Activated CD8-positive, alpha-beta memory T cell treated with anti-CD3 and anti-CD28 coated beads for 4 hours (primary cell): Measurements from ENCODE around the gene FAM47A.

ENCODE experiments used
- DNase-seq, 2 donors: peaks; one replicate each; pipeline ENCODE4 v3.0.0-alpha.2; 2020; ENCODE audit warnings: low read depth in 2 of 2

Gene FAM47A

DNA sequence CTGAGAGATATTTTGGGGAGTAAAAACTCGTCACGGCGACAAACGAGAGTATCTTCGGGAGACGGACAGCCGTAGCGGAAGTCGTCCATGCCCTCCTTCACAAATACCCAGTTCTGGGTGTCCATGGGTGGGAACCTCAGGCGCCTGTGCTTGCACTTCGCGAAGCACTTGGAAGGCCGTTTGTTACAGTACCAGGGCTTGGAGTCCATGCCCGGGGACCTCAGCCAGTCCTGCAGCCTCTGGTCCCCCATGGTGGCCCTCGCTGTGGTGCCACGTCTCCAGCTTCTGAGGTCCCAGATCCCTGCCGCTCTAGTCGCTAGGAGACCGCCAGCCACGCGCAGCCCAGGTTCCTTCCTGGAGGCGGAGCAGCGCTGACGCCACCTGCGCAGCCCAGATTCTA is at the start of gene FAM47A:
Gene FAM47A, minus strand, starts transcription at position 287 of the 400 bp plus-strand sequence. Its CDS starts 36 bp downstream, at position 251.
- DNase-seq = no peak

DNA sequence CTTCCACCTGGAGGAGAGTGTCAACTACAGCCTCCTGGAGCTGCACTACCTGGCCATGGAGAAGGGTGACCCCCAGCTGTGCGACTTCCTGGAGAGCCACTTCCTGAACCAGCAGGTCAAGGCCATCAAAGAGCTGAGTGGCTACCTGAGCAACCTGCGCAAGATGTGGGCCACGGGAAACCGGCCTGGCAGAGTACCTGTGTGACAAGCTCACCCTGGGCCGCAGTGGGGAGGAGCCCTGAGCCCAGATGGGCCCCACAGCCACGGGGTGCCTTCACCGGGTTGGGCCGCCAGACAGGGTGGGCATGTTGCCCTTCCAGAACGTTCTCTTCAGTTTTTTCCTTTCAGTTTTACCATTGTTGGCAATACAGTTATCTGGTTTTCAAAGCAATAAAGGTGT is 15.2 kb upstream of the FAM47A start:
- no peak for DNase-seq

DNA sequence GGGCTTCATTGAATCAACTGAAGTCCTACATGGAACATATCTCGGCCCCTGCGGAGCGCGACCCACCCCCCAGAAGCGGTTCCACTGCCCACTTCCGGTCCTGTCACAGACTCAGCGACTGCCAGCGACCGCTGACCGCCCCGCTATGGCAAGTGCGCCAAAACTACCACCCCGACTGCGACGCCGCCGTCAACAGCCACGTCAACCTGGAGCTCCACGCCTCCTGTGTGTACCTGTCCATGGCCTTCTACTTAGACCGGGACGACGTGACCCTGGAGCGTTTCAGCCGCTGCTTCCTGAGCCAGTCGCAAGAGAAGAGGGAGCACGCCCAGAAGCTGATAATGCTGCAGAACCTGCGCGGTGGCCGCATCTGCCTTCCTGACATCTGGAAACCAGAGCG is 14.8 kb upstream of the FAM47A start:
- DNase-seq = no peak

DNA sequence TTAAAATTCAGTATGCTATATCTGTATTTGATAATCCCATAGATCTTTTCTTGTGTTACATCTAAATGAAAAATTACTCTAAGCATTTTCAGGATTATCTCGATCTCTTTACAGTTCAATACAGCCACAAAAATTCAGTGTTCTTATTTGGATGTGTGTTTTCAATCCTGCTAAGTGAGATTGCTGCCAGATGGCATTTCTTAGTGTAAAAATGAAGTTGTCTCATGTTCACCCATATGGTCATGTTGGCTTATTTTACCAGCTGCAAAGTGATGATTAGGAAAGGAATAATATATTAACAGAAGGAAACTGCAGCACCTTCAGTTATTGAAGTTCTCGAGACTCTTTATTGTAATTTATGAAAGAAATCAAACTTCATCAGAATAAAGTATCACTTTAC is 12.1 kb upstream of the FAM47A start:
- DNase-seq = no peak

GRCh38 chrX:34140816-34141215 is 8.7 kb upstream of the FAM47A start:
- DNase-seq = no peak

DNA sequence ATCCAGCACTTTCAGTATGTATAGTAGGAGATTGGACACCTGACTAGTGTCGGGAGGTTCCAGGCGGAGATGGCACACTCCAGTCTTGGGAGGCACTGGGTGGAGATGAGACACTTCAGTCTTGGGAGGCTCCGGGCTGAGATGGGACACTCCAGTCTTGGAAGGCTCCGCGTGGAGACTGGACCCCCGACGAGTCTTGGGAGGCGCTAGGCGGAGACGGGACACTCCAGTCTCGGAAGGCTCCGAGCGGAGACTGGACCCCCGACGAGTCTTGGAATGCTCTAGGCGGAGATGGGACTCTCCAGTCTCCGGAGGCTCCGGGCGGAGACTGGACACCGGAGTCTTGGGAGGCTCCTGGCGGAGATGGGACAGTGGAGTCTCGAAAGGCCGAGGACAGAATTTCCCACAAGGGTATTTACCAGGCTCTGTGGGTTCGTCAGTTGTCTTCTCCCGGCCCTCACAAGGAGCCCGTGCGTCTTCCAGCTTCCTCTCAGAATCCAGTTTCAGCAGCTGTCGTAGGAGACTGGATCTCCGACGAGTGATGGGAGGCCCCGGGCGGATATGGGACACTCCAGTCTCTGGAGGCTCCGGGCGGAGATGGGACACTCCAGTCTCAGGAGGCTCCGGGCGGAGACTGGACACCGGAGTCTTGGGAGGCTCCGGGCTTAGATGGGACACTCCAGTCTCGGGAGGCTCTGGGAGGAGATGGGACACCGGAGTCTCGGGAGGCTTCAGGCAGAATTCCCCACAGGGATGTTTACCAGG is 952 bp downstream of the FAM47A start:
- no peak for DNase-seq

GRCh38 chrX:34130501-34130900 is 1.6 kb downstream of the FAM47A start:
- no peak for DNase-seq

GRCh38 chrX:34126011-34126410 is 6.1 kb downstream of the FAM47A start:
- no peak for DNase-seq

DNA sequence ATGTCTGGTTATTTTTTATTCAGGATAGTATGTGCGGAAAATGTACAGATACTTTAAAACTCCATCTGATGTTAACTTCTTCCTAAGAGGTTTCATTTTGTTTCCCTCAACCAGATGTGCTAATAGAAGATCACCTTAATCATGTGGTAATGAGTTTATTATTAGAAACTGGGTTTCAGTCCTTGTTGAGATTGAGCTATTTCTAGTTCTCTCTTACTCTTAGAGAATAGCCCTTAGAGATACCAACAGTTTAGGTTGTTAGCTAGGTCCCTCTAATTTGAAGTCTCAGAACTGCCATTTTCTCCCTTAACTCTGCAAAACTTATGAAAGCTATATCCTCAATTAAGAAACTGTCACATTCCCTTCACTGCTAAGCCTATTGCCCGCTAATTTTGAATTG is 13.0 kb downstream of the FAM47A start:
- DNase-seq = no peak

- no peak for DNase-seq
Measured at GRCh38 chrX:34112459-34112858, 19.7 kb downstream of the FAM47A start.
